ENCODE data around the gene ZNF532. TPM values are rescaled to one million over a fixed set of nuclear protein-coding genes. Genes with fewer than 3 reads are reported as not detected.

ZNF532 gene
- total RNA-seq, 1 experiment from 2014 or later: 258 TPM

- Histone ChIP-seq H3T11ph (ENCODE audit: low read length) (no peak overlapping the region), H2BK120ac (ENCODE audit: low read depth, low read length, poor library complexity, severe bottlenecking) (no peak overlapping the region), H3K9me3 (ENCODE audit: control insufficient read depth, low read depth, low read length) (no peaks in the 10 kb centered on the region), H3K56ac (ENCODE audit: insufficient read length, low read depth, low read length) (no peak overlapping the region), H2BK15ac (ENCODE audit: low read depth, low read length) (no peak overlapping the region), H3K23me2 (ENCODE audit: insufficient read length, low read depth, low read length, poor library complexity, severe bottlenecking) (no peaks in the 10 kb centered on the region), H4K8ac (replicated peaks; ENCODE audit: insufficient read length, low read depth, low read length) (no peak overlapping the region), H3K4ac (ENCODE audit: low read depth, low read length) (no peak overlapping the region), H3K9ac (ENCODE audit: extremely low read depth, insufficient read length, low read length) (peak overlapping the region; percentile 10), H2BK20ac (ENCODE audit: low read depth, low read length, poor library complexity, severe bottlenecking) (no peak overlapping the region), H3K27ac (ENCODE audit: insufficient read length, low read depth, low read length) (peak overlapping the region; percentile 88), H2AFZ (ENCODE audit: low read length) (no peak overlapping the region), H3K27me3 (ENCODE audit: insufficient read depth, low read length) (no peaks in the 10 kb centered on the region), H4K91ac (ENCODE audit: insufficient read length, low read depth, low read length) (no peak overlapping the region), H3K14ac (ENCODE audit: insufficient read depth, low read length) (no peak overlapping the region), H3K18ac (ENCODE audit: insufficient read length, low read depth, low read length) (no peak overlapping the region), H3K79me1 (ENCODE audit: insufficient read depth, low read depth, low read length, poor library complexity, severe bottlenecking) (no peaks in the 10 kb centered on the region), H3K4me2 (ENCODE audit: insufficient read depth, insufficient read length, low read length) (peak overlapping the region; percentile 79), H3K23ac (ENCODE audit: insufficient read length, low read depth, low read length) (no peak overlapping the region), H2BK12ac (ENCODE audit: insufficient read length, low read depth, low read length) (no peak overlapping the region), H3K79me2 (ENCODE audit: insufficient read depth, low read length) (peaks cover 19% of the 10 kb centered on the region; the same call in 1 of the 2 replicates), H2BK5ac (ENCODE audit: insufficient read length, low read length) (no peak overlapping the region), H4K20me1 (ENCODE audit: control insufficient read depth, insufficient read depth, insufficient read length) (no peaks in the 10 kb centered on the region), H4K5ac (ENCODE audit: insufficient read length, low read depth, low read length) (no peak overlapping the region), H3K4me1 (ENCODE audit: insufficient read depth, low read length) (peaks cover 12% of the 10 kb centered on the region; the same call in 1 of the 2 replicates), H2AK5ac (ENCODE audit: insufficient read length, low read length) (no peak overlapping the region)
- no CpG with 5 or more reads among the region's 5 CpGs for WGBS (ENCODE audit: extremely low coverage, insufficient read length, low lambda C conversion rate)
- DNase-seq: no peak
- peak overlapping the region; percentile 87 to 92 for H3K4me3 Mint-ChIP-seq
- no peak for TF ChIP-seq CTCF (conservative IDR thresholded peaks at IDR 0.05)
- peaks cover 0 to 3% of the 10 kb centered on the region in 2 experiments; a peak in 2 of 5 replicates for H3K9me3 Mint-ChIP-seq
- H3K4me1 Mint-ChIP-seq: peaks cover 75% of the 10 kb centered on the region in 2 experiments
- H3K27ac Mint-ChIP-seq: peak overlapping the region; percentile 98 to 100 (median 98)
- peaks cover 22 to 29% (median 24%) of the 10 kb centered on the region in 3 experiments for H3K36me3 Mint-ChIP-seq (ENCODE audit: insufficient read depth in 1 of 3, low read depth in 3 of 3)
- no peaks in the 10 kb centered on the region for H3K27me3 Mint-ChIP-seq (ENCODE audit: low read depth)
Measured at GRCh38 chr18:58861861-58862301, 2.8 kb upstream of the ZNF532 start.

Data from H9 (cell line).